Epithelial cell of proximal tubule (primary cell): ENCODE data around the gene HK1. TPM values are rescaled to one million over a fixed set of nuclear protein-coding genes. Genes with fewer than 3 reads are reported as not detected.

ENCODE experiments used
- DNase-seq: peaks from one replicate; pipeline ENCODE4 v3.0.0-alpha.2; 2011; ENCODE audit warnings: low read depth
- H3K4me3 ChIP-seq: 2 replicates; pipeline ENCODE4 v1.5.1; 2011; ENCODE audit warnings: low read depth, mild to moderate bottlenecking, low read length
- total RNA-seq: library from RNA; depleted of rRNA; stranded (reverse); fragments of >200 nt; gene quantifications from 2 replicates; pipeline ENCODE4 v1.2.3, GENCODE V29; 2015
- TF ChIP-seq, protein P1 (sequence below): conservative IDR thresholded peaks from 2 replicates; pipeline ENCODE4 v1.5.1; 2012; ENCODE audit warnings: low read depth, mild to moderate bottlenecking, low read length

The HK1 gene
- total RNA-seq, 1 donor from 2014 or later: 84.4 TPM

DNA sequence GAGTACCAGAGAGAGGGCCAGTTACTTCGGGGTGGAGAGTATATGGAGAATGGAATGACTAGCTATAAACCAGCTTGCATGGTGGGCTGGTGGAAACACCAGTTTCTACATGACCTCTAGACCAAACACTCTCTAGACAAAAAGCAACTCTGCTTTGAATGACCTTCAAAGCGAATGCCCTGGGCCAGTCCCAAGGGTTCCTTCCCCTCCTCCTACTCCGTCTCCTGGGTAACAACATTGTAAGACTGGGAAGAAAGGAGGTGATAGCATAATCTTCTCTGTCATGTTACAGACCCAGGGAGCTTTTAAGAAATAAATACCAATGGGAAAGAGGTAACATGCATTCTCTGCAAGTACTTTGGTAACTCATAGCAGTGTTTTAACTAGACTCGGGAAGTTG lies 7.4 kb downstream of the HK1 start:
- DNase-seq: no peak
- TF ChIP-seq, protein P1, sequence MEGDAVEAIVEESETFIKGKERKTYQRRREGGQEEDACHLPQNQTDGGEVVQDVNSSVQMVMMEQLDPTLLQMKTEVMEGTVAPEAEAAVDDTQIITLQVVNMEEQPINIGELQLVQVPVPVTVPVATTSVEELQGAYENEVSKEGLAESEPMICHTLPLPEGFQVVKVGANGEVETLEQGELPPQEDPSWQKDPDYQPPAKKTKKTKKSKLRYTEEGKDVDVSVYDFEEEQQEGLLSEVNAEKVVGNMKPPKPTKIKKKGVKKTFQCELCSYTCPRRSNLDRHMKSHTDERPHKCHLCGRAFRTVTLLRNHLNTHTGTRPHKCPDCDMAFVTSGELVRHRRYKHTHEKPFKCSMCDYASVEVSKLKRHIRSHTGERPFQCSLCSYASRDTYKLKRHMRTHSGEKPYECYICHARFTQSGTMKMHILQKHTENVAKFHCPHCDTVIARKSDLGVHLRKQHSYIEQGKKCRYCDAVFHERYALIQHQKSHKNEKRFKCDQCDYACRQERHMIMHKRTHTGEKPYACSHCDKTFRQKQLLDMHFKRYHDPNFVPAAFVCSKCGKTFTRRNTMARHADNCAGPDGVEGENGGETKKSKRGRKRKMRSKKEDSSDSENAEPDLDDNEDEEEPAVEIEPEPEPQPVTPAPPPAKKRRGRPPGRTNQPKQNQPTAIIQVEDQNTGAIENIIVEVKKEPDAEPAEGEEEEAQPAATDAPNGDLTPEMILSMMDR: no peak
- no peak overlapping the region for H3K4me3 ChIP-seq

DNA sequence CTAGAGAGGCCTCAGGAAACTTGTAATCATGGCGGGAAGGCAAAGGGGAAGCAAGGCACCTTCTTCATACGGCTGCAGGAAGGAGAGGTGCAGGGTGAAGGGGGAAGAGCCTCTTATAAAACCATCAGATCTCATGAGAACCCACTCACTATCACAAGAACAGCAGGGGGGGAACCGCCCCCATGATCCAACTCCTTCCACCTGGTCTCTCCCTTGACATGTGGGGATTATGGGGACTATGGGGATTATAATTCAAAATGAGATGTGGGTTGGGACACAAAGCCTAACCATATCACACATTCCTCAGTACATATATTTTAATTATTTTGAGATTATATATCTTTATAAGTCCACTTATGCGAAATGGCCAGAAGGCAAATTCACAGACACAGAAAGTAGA lies 8.9 kb downstream of the HK1 start:
- DNase-seq: no peak
- TF ChIP-seq, protein P1: no peak
- H3K4me3 ChIP-seq: no peak overlapping the region

DNA sequence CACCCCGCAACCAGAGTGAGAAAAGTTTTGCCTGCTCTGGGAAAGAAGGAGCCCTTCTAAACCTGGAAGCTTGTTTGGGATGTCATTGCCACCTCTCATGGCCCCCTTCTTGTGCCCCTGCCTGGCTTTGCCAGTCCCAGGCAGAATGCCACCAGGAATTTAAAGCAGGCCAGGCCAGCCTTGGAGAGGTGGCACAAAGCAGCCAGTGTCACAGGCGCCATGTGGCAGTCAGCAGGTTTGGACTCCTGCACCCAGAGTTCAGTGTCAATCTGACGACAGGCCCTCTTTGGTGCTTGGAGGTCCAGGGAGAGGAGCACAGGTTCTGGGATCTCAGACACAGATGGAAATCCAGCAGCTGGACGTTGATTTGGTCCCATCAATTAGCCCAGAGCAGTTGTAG lies 12.7 kb downstream of the HK1 start:
- DNase-seq: no peak
- TF ChIP-seq, protein P1: no peak

DNA sequence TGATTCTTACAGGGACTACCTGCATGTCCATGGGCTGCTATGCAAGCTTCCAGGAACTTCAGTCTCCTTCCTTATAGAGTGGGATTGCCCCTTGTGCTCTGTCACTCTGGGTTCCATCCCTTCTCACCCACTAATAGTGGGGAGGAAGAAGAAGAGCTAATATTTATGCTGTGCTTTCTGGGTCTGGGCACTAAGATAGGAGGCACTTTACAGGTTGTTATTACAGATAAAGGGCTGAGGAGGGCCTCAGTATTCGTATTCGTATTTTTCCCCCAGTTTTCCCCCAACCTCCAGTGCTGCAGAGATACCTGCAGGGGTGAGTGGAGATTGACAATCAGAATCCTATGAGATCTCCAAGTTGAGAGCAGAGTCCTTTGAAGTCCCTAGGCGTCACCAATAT lies 14.2 kb downstream of the HK1 start:
- TF ChIP-seq, protein P1: no peak
- DNase-seq: no peak
- no peak overlapping the region for H3K4me3 ChIP-seq

More for the DNA sequence above, 12.7 kb downstream of the HK1 start:
- H3K4me3 ChIP-seq: no peak overlapping the region

DNA sequence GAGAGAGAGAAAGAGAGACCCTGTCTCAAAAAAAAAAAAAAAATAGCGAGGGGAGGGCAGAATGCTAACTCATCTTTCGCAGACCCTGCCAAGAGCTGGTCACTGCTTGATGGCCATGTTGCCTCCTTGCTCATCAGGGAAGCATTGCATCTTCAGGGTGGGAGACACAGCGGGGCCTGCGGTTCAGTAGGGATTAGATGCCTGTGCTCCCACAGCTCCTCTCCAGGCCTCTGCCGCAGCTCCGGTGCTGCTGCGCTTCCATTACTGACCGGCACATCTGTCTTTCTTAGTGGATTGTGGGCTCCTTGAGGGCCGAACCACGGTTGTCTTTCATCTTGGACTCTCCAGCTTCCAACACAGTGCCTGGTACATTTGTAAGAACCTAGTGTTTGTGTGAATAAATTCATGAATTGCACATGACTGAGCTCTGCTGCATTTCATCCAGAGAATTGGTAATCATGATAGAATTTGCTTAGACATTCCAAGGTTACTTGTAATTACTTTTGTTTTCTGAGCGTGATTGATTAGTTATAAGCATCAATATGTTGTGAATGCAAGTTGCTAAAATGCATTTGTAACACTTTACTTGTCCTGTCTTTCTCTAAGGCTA lies 16.8 kb downstream of the HK1 start:
- H3K4me3 ChIP-seq: no peak overlapping the region
- TF ChIP-seq, protein P1: no peak
- no peak for DNase-seq

DNA sequence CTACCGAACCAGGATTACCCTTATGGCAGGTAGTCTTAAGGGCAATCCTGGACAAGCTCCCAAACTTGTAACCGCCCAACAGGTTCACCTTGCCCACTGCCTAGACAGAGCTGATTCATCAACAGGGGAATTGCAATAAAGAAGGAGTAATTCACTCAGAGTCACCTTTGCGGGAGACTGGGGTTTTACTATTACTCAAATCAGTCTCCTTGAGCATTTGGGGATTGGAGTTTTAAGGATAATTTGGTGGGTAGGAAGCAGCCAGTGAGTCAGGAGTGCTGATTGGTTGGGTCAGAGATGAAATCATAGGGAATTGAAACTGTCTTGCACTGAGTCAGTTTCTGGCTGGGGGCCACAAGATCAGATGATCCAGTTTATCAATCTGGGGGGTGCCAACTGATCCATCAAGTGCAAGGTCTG lies 25.3 kb downstream of the HK1 start:
- TF ChIP-seq, protein P1: no peak
- no peak overlapping the region for H3K4me3 ChIP-seq
- DNase-seq: no peak

DNA sequence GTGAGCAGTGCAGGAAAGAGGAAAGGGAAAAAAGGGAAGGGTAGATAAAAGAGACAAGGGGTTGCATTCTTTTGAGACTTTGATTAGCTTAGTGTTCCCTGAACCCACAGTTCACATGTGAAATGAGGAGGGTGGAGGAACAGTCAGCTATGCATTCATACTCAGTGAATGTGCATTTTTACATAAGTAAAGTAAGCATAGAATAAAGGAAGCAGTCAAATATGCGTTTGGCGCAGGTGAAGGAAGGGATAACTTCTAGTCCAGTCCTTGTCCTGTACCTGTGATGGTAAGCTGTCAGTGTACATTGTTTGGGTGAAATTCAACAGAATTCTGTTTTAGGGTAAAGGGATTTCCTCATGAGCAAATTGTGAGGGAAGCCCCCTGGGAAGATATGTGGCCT lies 28.1 kb downstream of the HK1 start:
- DNase-seq: no peak
- TF ChIP-seq, protein P1: no peak
- H3K4me3 ChIP-seq: no peak overlapping the region
